ENCODE results near the gene XXYLT1. TPM values are rescaled to one million over a fixed set of nuclear protein-coding genes. Genes with fewer than 3 reads are reported as not detected.
A peak's percentile ranks its signal among the peaks of the same experiment; 100 is the strongest.

XXYLT1 gene
- total RNA-seq = 10 to 100 TPM in 4 of 7 donors, 1 to 10 TPM in 3; 7.7 to 22.3 (median 16.4) TPM
- polyA plus RNA-seq = 1 to 10 TPM; 2.7 to 4.5 (median 3.4) TPM
- long read RNA-seq, donor 1, transcript XXYLT1-201 (4 exons, 2,727 nt) = major isoform, 10 of 10 reads
- long read RNA-seq, donor 1, partial matches to known transcripts = 0 of 10 reads
- long read RNA-seq, donor 1, other reads (novel, unspliced or antisense) = 0 of 10 reads
- long read RNA-seq, donor 2, partial matches to known transcripts = 0 of 4 reads
- long read RNA-seq, donor 2, other reads (novel, unspliced or antisense) = 0 of 4 reads

- WGBS, 5 donors = 0 to 1% (median 1%) methylated on average over 59 to 75 of the region's 75 CpGs
Measured at GRCh38 chr3:195270817-195271409, at the start of gene XXYLT1. TSS of gene XXYLT1 (minus strand) at chr3:195271159. CDS start at chr3:195271058, 101 bp downstream.

GRCh38 chr3:195319060-195319459 lies 48.1 kb upstream of the XXYLT1 start:
- no peak for TF ChIP-seq POLR2A (IDR thresholded peaks at IDR 0.05)
- TF ChIP-seq POLR2AphosphoS5 (IDR thresholded peaks at IDR 0.05) = no peak
- no peak for TF ChIP-seq CTCF (IDR thresholded peaks at IDR 0.05 in 8 of 11, conservative IDR thresholded peaks at IDR 0.05 in 3 of 11)
- Histone ChIP-seq H3K27me3 (replicated peaks in 1 of 7) (no peaks in the 10 kb centered on the region), H3K4me1 (no peaks in the 10 kb centered on the region), H3K9me3 (peaks cover 0 to 22% (median 14%) of the 10 kb centered on the region in 8 donors), H3K27ac (no peak overlapping the region), H3K4me3 (no peak overlapping the region), H3K36me3 (peaks cover 0 to 93% (median 34%) of the 10 kb centered on the region in 6 donors)
- intact Hi-C loops (cut with DNase I; ENCODE audit: low total_unique reads) = no loop called here
- 96 to 100% (median 98%) methylated on average over 3 to 5 of the region's 5 CpGs for WGBS, 5 donors
- DNase-seq = no peak

More at GRCh38 chr3:195270817-195271409, at the start of gene XXYLT1:
- H3K27ac ChIP-seq = peak within 1 kb of the TSS; percentile 74 to 93 (median 89)
- TF ChIP-seq POLR2A (IDR thresholded peaks at IDR 0.05) (no peak), CTCF (IDR thresholded peaks at IDR 0.05 in 8 of 11, conservative IDR thresholded peaks at IDR 0.05 in 3 of 11) (peak in 9 of 11 experiments; percentile 7 to 79 (median 65)), POLR2AphosphoS5 (IDR thresholded peaks at IDR 0.05) (peak in 2 of 3 donors; percentile 37 to 57)
- DNase-seq = peak; percentile 96
- H3K4me1 ChIP-seq = peaks cover 4 to 40% (median 30%) of the 10 kb centered on the region in 6 donors
- H3K9me3 ChIP-seq = no peaks in the 10 kb centered on the region
- peak within 1 kb of the TSS; percentile 90 to 100 (median 94) for H3K4me3 ChIP-seq
- intact Hi-C loops (cut with DNase I; ENCODE audit: low total_unique reads) = loop anchor here (2.0 kb wide), 1 partner anchor 252 kb away; no protein-coding TSS in a partner anchor
- H3K27me3 ChIP-seq (replicated peaks in 1 of 7) = no peaks in the 10 kb centered on the region
- peaks cover 0 to 26% (median 5%) of the 10 kb centered on the region in 6 donors for H3K36me3 ChIP-seq

- Histone ChIP-seq H3K9me3 (no peaks in the 10 kb centered on the region), H3K4me1 (peaks cover 0 to 6% (median 0%) of the 10 kb centered on the region in 6 donors), H3K27ac (no peak overlapping the region), H3K36me3 (peaks cover 0 to 81% (median 11%) of the 10 kb centered on the region in 6 donors), H3K4me3 (no peak overlapping the region), H3K27me3 (replicated peaks in 1 of 7) (no peaks in the 10 kb centered on the region)
- intact Hi-C loops (cut with DNase I; ENCODE audit: low total_unique reads) = no loop called here
- 42 to 63% (median 54%) methylated on average over 6 of the region's 6 CpGs for WGBS, 5 donors
- TF ChIP-seq POLR2AphosphoS5 (IDR thresholded peaks at IDR 0.05) (no peak), CTCF (IDR thresholded peaks at IDR 0.05 in 8 of 11, conservative IDR thresholded peaks at IDR 0.05 in 3 of 11) (no peak), POLR2A (IDR thresholded peaks at IDR 0.05) (no peak)
- DNase-seq = no peak
Measured at GRCh38 chr3:195312714-195313113, 41.8 kb upstream of the XXYLT1 start.

- intact Hi-C loops (cut with DNase I; ENCODE audit: low total_unique reads) = no loop called here
- TF ChIP-seq CTCF (IDR thresholded peaks at IDR 0.05 in 8 of 11, conservative IDR thresholded peaks at IDR 0.05 in 3 of 11) (no peak), POLR2AphosphoS5 (IDR thresholded peaks at IDR 0.05) (no peak), POLR2A (IDR thresholded peaks at IDR 0.05) (no peak)
Measured at GRCh38 chr3:195307711-195308110, 36.8 kb upstream of the XXYLT1 start.

More at GRCh38 chr3:195307711-195308110, 36.8 kb upstream of the XXYLT1 start:
- DNase-seq = no peak
- Histone ChIP-seq H3K27me3 (replicated peaks in 1 of 7) (no peaks in the 10 kb centered on the region), H3K36me3 (peaks cover 0 to 98% (median 30%) of the 10 kb centered on the region in 6 donors), H3K4me1 (peaks cover 0 to 6% (median 0%) of the 10 kb centered on the region in 6 donors), H3K27ac (no peak overlapping the region), H3K9me3 (no peaks in the 10 kb centered on the region), H3K4me3 (no peak overlapping the region)

All from spleen (tissue), 13 donors.